HG02981 (cell line): ENCODE measurements around the gene MAST3.

Experiments used
- ATAC-seq: cut with Tn5 transposase; IDR thresholded peaks from one replicate; pipeline ENCODE4 v1.9.1; 2021; ENCODE audit warnings: mild to moderate bottlenecking, moderate library complexity; ENCODE audit not compliant: unreplicated experiment

The MAST3 gene

GRCh38 chr19:18109733-18110608 lies 12.4 kb downstream of the MAST3 start:
- no peak for ATAC-seq

DNA sequence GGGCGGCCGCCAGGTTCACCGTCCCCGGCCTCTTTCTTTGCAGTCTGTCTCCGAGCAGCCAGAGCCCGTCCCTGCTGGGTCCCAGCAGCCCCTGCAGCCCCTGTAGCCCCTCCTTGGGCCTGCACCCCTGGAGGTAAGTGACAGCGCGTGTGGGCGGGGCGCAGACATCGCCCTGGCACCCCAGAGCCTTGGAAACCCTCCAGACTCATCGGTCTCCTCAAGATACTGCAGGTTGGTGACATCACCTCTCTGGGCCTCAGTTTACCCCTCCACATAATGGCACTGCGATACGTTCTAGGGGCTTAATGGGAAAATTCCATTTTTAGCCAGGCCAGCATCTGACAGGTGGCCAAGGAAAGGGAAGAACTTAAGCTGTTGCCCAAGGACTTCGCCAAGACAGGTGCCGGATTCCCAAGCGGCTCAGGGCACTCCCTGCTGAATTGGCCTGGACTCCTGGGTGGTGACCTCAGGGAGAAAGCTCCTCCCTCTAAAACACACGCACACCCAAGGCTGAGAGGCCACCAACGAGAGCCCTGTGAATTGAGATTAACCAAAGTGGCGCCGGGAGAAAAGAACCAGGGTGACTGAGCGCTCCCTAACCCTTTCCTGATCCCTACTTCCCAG lies 13.1 kb downstream of the MAST3 start:
- no peak for ATAC-seq

DNA sequence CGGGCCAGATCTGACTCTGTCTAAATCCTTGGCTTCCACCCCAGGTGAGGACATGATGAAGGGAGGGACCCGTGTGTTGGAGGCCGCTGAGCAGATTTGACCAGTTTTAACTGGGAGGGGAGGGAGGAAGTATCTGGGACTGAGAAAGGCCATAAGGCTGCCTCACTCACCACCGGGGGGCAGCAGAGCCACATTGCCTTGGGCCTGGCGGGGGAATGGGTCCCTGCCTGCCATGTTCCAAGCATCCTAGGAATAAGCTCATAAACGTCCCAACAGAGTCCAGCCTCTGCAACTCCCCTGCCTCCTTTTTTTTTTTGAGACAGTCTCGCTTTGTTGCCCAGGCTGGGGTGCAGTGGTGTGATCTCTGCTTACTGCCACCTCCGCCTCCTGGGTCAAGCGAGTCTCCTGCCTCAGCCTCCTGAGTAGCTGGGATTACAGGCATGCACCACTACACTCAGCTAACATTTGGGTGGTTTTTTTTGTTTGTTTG lies 15.5 kb downstream of the MAST3 start:
- no peak for ATAC-seq

DNA sequence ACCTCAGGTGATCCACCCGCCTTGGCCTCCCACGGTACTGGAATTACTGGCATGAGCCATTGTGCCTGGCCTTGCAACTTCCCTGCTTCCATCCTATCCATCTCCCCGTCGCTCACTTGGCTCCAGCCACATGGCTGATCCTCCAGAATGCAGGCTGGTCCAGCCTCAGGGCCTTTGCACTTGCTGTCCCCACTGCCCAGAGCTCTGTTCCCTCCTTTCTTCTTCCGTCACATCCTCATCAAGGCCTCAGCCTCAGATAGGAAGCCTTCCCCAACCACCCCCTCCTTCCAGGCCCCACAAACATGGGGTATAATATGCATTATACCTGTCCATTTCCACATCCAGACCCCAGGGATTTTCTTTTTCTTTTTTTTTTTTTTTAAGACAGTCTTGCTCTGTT lies 16.2 kb downstream of the MAST3 start:
- ATAC-seq: no peak

GRCh38 chr19:18114483-18114882 lies 16.9 kb downstream of the MAST3 start:
- ATAC-seq: no peak

- no peak for ATAC-seq
Observed at GRCh38 chr19:18117364-18117691, 19.8 kb downstream of the MAST3 start.

- peak; percentile 76 for ATAC-seq
Observed at GRCh38 chr19:18117692-18118378, 20.3 kb downstream of the MAST3 start.

- ATAC-seq: no peak
Observed at GRCh38 chr19:18118420-18119012, 20.9 kb downstream of the MAST3 start.

- ATAC-seq: no peak
Observed at GRCh38 chr19:18119013-18119716, 21.6 kb downstream of the MAST3 start.

GRCh38 chr19:18119717-18120105 lies 22.1 kb downstream of the MAST3 start:
- no peak for ATAC-seq

- no peak for ATAC-seq
Observed at GRCh38 chr19:18120127-18120526, 22.5 kb downstream of the MAST3 start.

GRCh38 chr19:18121166-18121565 lies 23.6 kb downstream of the MAST3 start:
- no peak for ATAC-seq

DNA sequence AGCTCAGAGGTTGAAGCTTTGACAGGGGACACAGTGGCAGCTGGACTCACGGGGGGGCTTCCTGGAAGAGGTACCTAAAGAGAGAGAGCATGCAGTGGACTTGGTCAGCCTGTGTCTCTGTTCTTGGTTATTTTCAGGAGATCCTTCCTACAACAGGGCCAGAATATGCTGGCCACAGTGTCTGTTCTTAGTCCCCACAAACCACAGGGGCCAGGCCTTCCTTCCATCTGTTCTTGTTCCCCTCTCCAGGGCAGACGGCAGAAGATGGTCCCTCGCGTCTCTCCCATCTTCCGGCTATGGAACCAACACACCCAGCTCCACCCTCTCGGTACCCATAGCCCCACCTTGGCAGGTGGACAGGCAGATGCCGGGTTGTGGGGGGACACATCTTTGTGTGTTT lies 24.8 kb downstream of the MAST3 start:
- no peak for ATAC-seq

GRCh38 chr19:18122860-18123795 lies 25.6 kb downstream of the MAST3 start:
- ATAC-seq: no peak

DNA sequence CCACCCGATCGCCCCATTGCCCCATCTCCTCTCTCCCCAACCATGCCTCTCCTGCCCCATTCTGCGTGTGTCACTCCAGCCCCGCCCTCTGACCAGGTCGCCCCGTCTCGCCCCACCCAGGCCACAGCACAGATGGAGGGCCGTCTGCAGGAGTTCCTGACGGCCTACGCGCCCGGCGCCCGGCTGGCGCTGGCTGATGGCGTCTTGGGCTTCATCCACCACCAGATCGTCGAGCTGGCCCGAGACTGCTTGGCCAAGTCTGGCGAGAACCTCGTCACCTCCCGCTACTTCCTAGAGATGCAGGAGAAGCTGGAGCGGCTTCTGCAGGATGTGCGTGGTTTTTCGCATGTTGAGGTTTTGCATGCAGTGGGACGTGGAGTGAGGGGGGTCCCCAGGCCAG lies 26.2 kb downstream of the MAST3 start:
- no peak for ATAC-seq

DNA sequence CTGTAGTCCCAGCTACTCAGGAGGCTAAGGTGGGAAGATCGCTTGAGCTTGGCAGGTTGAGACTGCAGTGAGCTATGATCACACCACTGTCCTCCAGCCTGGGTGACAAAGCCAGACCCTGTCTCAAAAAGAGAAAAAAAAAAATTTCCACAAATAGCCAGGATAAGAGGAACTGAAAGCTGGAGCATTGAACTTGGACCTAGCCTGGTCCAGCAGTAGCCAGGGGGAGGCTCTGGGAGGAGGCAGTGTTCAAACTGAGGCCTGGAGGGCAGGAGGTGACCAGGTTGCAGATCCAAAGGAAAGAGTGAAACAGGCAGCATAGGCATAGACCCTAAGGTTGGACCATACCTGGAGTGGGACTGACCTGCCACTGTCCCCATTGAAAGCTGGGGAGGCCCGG lies 28.5 kb downstream of the MAST3 start:
- no peak for ATAC-seq

DNA sequence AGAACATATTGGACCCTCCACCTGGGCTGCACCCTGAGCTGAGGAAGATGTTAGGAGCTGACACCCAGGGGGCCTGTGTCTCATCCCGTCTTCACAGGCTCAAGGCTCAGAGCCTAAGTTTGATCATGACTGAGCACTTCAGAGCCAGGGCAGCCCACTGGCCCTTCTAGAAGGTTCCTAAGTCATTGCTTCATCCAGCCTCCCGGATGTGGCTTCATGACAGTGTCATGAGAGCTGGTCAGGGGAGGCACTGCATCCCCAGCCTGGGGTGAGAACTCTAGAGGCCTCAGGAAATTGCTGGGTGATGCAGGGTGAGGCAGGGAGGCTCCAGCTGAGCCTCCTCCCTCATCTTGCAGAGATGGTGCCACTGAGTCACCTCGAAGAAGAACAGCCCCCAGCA lies 30.5 kb downstream of the MAST3 start:
- ATAC-seq: no peak

DNA sequence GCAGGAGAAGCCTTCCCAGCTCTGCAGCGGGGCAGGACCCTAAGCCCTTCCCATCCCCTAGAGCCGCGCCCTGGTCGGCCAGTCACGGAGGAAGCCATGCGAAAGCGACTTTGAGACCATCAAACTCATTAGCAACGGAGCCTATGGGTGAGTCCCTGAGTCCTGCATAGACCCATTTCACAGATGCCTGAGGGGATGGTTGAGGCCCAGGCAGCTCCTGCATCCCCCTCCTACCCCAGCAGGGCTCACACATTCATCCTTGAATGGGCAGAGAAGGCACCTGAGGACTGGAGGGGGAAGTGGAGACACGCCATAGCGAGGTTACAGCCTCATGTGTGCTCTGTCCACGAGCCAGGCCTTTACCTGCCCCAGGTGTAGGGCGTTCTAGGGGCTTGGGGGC lies 31.2 kb downstream of the MAST3 start:
- ATAC-seq: no peak

- ATAC-seq: no peak
Observed at GRCh38 chr19:18130523-18131242, 33.1 kb downstream of the MAST3 start.
